ENCODE results near the gene KRT36. TPM values are rescaled to one million over a fixed set of nuclear protein-coding genes. Genes with fewer than 3 reads are reported as not detected.

KRT36 gene
- total RNA-seq, 1 experiment from 2014 or later, result not detected

DNA sequence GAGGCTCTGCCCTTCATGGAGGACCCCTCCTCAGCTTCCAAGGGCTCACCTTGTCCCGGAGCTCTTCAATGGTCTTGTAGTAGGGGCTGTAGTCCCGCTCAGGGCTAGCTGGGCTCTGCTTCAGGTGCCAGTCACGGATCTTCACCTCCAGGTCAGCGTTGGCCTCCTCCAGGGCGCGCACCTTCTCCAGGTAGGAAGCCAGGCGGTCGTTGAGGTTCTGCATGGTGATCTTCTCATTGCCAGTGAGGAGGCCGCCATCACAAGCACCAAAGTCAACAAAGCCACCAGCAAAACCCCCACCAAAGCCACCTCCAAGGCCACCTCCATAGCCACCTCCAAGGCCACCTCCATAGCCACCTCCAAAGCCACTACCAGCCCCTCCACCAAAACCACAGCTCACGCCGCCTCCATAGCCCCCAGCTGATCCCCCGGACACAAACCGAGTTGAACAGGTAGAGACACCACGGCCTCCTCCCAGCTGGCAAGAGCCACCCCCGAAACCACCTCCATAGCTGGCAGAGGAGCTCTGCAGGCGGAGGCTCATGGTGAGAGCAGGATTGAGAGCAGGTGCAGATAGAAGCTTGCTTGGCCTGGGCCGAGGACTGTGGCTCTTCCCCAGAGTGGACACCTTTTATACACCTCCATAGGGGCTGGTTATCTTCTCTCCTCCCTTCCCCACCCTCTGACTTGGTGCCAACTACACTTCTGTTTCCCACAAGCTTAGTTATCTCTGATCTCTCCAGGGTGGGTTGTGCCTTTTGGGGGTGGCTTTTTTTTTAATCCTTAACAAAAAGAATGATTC is 15.5 kb upstream of the KRT36 start, which contains the start of gene KRT13:
Gene KRT13, minus strand, starts transcription at position 606 of the 802 bp plus-strand sequence. Its CDS starts 62 bp downstream, at position 544.
- in situ Hi-C loops (cut with HindIII; ENCODE audit: low sequenced_read_pairs), result no loop called here
- no peak for DNase-seq (ENCODE audit: low spot score)

DNA sequence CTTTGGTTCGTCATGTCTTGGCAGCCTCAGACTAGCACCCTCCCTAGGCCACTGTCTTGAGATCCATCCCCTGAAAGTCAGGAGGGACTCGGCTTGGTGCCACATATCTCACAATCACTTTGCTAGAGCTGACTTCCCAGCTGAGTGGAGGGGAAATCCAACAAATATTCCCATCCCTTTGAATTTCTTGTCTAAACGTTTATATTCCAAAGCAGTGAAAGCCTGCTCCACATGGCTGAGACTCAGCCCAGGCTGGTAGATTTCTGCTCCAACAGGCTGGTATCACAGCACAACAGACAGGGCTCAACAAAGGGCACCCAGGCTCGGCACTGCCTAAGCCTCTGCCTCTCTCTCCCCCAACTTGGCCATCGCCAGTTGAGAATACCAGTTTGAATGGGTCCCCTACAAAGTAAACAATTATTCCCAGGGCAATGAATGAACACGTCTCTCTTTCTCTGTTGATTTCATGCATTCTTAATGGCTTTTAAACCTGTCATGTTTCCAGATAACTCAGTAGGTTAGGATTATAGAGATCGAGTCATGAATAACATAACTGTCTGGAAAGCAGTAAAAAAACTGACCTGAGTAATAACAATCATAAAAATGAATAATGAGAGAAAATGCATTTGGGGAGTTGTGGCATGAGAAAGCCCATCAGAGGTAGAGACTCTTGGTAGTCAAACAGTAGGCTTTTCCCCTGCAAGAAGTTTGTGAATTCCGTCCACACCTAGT is 14.7 kb upstream of the KRT36 start:
- in situ Hi-C loops (cut with HindIII; ENCODE audit: low sequenced_read_pairs), result no loop called here
- no peak for DNase-seq (ENCODE audit: low spot score)

DNA sequence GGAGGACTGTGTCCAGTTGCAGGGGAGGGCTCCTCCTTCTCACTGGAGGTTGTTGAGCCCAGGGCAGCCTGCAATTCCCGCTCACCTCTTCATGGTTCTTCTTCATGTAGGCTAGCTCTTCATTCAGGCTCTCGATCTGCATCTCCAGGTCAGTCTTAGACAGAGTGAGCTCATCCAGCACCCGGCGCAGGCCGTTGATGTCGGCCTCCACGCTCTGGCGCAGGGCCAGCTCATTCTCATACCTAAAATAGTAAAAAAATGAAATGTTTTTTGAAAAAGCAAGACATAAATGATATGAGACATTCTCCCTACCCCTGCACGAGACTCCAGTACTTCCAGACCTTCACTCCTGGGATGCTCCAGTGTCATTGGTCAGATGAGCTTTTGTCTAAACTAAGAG is 13.5 kb upstream of the KRT36 start:
- DNase-seq (ENCODE audit: low spot score), result no peak
- in situ Hi-C loops (cut with HindIII; ENCODE audit: low sequenced_read_pairs), result no loop called here

DNA sequence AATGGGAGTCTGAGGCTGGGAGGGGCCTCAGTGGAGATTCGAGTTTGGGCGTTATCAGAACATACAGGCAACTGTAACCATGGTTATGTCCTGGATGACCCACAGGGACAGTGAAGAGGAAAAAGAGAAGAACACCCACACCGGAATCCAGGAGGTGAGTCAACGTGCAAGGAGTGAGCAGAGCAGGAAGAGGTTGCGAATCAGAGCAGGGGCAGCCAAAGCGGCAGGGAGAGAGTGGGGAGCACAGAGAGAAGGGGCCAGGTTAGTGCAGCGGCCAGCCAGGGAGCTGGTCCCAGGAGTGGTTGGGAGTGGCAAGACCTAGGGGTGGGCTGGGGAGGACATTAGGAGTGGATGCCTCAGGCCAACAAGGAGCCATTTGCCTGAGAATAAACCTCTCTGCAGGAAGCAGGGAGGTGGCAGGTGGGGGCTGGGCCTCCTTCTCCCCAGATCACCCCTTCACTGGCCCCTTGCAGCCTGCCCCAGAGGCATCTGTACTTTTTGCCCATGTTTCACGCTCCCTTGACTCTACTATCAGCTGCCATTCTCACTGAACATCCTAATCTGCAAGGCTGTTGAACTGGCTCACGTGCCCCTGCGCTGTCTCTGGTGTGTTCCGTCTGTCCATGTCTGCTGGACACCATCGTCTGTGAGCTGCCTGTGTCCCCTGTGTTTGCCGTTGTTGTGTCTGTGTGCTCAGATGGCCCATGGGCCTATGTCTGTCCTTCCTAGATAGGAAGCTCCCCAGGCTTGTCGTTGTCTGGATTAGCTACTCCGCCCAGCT is 10.6 kb upstream of the KRT36 start:
- in situ Hi-C loops (cut with HindIII; ENCODE audit: low sequenced_read_pairs), result no loop called here
- no peak for DNase-seq (ENCODE audit: low spot score)

DNA sequence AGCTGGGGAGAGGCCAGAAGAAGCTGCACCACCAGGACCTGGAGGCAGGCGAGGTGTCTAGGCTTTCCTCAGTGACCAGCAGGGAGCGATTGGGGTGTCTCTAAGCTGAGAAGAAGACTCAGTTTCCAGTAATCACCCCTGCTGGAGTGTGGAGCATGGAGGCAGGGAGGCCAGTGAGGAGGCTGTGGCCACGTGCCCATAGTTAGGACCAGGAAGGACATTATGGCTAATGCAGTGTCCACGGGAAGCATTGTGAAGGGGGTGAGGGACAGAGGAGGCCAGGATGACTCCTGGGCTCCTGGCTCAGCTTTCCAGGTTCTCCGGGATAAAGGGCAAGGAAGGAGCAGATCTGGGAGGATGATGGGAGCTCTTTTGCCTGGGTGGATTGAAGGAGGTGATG is 10.0 kb upstream of the KRT36 start:
- in situ Hi-C loops (cut with HindIII; ENCODE audit: low sequenced_read_pairs), result no loop called here
- DNase-seq (ENCODE audit: low spot score), result no peak

DNA sequence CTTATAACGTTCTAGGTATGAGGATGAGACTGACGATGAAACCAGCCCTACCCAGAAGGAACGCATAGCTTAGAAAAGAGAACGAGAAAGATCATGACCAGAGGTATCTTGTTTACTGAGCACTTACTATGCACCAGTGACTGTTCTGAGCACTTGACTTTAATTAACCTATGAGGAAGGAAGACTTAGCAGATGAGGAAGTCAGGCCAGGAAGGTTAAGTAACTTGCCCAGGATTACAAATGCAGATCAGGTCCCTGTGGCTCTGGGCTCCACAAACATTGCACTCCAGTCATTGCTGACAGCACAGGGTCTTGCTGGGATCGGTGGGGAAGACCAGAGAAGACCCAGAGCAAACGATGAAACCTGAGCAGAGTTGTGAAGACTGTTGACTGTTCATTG is 8.6 kb upstream of the KRT36 start:
- no peak for DNase-seq (ENCODE audit: low spot score)
- in situ Hi-C loops (cut with HindIII; ENCODE audit: low sequenced_read_pairs), result no loop called here

DNA sequence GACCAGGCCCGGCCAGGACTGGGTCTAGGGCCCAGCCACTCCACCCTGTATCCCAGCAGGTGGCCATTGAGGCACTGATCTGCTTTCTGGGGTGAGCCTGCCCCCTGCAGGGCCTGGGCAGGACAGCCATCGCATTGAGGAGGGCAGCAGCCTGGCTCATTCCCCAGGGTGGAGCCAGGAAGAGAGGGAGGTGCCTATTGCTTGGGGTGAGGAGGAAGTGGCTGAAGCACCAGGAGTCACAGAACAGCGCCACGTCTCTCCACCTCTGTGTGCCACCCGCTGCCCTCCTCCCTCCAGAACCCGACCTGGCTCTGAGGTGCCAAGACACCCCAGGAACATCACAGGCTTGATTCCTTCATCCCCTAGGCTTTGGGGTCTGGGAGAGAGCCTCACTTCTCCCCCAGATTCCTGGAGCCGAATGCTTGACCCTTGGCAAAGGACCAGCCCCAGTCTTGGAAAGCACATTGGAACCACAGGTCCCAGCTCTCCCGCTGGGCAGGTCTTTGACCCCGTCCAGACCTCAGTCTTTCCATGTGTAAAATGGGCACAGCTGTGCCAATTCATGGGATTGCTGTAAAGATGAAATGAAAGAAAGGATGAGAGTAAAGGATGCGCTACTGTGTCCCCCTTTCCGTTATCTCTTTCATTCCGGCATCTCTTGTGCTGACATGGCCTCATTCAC is 7.2 kb upstream of the KRT36 start:
- in situ Hi-C loops (cut with HindIII; ENCODE audit: low sequenced_read_pairs), result no loop called here
- peak; percentile 22 for DNase-seq (ENCODE audit: low spot score)

DNA sequence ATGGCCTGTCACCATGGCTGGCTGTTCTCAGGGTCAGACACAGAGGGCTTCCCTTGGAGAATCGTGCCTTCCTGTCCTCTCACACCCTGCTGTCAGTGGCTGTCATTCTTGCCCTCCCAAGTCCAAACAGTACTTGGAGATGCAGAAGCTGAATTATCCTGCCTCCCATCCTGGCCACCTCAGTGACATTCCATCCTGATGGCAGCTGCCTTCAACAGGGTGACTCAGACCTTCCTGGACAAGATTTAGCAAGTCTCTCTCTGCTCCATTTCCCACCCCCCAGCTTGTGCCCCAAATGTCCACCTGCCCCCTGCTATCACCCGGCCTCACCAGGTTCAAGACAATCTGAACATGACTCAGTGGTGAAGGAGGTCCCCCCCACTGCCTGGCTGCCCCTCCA is 4.8 kb upstream of the KRT36 start:
- in situ Hi-C loops (cut with HindIII; ENCODE audit: low sequenced_read_pairs), result no loop called here
- no peak for DNase-seq (ENCODE audit: low spot score)

DNA sequence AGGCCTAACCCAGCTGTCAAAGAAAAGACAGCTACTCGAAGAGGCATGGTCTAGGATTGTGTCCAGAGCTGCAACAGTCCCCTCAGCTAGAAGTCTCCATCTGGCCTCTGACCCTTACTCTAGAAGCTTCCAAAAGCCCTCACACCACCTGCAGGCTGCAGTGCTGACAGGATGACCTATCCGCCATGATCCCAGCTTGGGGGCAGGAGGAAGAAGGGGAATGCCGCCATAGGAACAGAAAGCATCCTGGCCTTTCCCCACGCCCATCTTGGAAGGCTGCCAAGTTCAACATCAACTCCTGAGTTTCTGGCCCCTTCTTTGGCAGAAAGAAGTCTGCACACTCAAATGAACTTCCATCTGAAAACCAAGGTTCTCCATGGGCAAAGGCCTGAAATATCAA is 3.1 kb upstream of the KRT36 start:
- in situ Hi-C loops (cut with HindIII; ENCODE audit: low sequenced_read_pairs), result no loop called here
- no peak for DNase-seq (ENCODE audit: low spot score)

DNA sequence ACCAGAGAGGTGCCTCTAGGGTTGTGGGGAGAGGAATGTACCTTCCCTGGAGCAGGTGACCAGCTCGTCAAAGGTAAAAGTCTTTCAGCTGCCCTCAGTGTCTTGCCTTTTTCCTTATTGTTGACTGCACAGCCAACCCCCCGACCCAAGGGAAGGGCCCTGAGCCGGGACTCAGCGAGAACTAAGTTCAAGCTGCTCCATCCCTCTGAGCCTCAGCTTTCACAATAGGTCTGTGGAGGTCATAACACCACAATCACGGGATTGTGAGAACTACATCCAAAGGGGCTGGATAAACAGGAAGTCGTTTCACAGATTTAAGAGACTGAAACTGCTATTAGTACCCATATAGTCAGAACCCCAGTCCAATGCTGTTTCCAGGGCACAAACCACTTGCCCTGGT is 2.6 kb upstream of the KRT36 start:
- in situ Hi-C loops (cut with HindIII; ENCODE audit: low sequenced_read_pairs), result no loop called here
- DNase-seq (ENCODE audit: low spot score), result no peak

DNA sequence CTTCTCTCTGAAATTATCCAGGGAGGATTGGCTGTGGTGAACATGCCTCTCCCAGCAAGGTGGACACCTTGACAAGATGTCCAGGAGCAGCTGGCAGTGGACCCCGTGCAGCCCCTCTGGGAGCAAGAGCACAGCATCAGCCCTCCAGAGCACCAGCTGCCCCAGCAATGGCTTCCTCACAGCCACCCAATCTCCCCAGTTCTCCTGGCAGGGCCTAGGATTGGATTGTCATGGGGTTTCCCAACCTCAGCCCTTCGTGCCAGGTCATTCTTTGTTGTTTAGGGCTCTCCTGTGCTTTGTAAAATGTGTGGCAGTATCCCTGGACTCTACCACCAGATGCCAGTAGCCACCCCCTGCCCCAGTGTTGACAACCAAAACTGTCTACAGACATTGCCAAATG is 1.8 kb upstream of the KRT36 start:
- DNase-seq (ENCODE audit: low spot score), result no peak
- in situ Hi-C loops (cut with HindIII; ENCODE audit: low sequenced_read_pairs), result no loop called here

DNA sequence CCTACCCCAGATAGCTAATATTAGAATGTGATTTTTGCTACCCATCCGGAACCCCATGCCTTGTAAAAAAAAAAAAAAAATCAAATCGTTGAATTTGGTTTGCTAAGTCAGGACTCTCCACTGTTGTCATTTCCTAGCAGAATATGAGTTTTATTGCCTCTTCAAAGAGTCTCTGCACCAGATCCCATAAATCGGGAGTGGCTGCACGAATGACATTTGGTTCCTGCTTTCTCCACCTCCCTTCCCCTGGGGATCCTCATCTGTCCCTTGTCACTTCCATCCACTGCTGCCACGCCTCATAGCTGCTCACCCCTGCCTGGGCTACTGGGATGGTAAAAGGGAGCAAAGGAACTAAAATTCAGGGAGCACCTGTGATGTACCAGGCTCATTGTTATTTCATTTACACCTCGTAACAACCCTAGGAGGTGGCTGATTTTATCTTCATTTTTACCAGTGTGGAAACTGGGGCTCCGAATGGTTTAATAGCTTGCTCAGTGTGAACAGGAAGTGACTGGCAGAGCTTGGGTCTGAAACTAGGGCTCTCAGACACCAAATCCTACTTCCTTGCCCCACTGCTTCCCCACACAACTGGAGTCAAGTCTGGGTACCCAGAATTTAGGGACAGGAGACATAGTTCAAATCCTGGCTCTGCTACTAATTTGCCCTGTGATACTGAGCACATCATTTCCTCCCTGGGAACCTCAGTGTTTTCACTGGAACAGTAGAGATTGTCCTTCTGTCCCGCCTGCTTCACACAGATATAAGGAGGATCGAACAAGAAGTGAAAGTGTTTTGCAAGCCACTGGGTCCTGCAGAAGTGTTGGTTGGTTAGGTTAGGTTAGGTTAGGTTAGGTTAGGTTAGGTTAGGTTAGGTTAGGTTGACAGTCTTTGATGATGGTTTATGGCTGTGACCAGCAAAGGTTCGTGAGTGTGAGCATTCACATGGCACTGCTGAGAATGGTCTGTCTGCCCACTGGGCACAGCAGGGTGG is 585 bp upstream of the KRT36 start:
- in situ Hi-C loops (cut with HindIII; ENCODE audit: low sequenced_read_pairs), result no loop called here
- DNase-seq (ENCODE audit: low spot score), result no peak

DNA sequence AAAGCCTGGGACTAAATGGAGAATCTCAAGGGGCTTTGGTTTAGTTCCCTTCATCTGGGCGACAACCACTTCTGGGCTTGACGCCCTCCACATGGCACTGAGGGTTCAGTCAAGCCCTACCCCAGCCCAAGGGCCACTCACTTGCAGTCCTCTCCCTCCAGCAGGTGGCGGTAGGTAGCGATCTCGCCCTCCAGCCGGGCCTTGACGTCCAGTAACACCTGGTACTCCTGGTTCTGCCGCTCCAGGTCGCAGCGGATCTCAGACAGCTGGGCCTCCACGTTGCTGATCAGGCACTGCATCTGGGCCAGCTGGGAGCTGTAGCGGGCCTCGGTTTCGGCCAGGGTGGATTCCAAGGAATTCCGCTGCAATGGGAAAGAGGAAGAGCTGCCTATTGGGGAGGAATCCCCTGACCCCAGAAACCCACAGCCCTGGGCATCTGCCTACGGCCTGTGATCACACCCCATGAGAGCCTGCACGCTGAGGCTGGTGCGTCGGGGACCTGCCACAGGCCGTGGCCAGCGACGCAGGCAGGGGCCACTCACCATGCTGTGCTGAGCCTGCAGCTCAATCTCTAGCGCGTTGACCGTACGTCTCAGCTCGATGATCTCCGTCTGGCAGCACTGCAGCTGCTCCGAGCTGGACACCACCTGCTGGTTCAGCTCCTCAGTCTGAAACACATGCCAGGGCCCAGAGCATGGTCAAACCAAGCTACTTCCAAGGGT is 2.7 kb downstream of the KRT36 start:
- DNase-seq (ENCODE audit: low spot score), result no peak

DNA sequence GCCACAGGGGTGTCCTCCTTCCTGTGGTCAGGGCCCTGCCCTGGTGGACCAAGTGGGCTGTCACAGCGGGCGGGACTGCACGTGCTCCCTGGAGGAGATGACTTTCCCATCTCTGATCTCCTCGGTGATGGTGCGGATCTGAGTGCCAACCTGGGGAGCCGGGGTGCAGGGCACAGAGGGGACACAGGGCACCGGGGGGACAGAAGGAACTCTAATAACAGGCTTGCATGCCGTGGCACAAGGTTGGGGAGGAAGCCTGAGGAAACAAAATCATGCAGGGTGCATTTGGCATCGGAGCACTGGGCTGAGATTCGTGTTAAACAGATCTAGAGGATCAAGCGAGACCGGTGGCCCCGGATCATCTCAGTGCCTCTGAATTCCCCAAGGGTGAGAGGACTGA is 3.4 kb downstream of the KRT36 start:
- DNase-seq (ENCODE audit: low spot score), result no peak
- in situ Hi-C loops (cut with HindIII; ENCODE audit: low sequenced_read_pairs), result no loop called here

More for the DNA sequence above, 2.7 kb downstream of the KRT36 start:
- in situ Hi-C loops (cut with HindIII; ENCODE audit: low sequenced_read_pairs), result no loop called here

DNA sequence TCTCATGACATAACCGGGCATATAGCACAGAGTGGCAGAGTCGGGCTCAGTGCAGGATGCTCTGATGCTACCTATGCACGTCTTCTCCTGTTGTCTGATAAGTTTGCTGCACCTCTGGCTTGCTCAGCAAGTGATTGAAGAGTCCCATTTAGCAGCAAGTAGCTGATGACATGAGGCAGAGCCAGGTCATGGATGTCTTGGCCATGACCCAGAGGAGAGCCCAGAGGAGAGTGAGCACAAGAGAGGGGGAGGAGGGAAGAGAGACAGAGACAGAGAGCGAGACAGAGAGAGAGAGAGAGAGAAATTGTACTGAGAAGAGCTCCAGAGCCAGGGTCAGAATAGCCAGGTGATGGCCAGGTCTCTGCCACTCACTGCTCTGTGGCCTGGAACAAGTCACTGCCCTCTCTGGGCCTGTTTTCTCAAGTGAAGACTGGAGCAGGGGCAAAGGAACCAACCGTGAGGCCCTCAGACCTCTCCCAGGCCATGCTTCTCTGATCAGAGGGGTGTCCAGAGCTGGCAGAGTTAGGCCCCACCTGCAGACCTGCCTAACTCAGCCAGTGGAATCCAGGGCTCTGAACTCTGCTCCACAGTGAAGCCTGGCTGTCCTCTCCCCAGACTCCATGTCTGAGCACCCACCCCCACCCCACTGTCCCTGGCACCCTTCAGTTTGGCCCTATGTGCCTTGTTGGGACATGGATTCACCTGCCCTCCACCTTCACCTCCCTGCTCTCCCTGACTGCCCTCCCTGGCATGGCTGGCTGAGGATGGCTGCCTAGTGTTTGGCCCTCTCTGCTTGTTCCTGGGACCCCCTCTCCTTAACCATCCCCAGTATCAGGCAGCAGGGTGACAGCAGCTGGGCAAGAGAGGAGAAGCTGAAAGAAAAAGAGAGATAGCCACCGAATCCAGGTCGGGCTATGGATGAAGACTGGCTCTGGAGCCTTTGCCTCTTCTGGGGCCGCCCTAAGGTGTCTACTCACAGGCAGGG is 4.5 kb downstream of the KRT36 start:
- DNase-seq (ENCODE audit: low spot score), result no peak
- in situ Hi-C loops (cut with HindIII; ENCODE audit: low sequenced_read_pairs), result no loop called here

DNA sequence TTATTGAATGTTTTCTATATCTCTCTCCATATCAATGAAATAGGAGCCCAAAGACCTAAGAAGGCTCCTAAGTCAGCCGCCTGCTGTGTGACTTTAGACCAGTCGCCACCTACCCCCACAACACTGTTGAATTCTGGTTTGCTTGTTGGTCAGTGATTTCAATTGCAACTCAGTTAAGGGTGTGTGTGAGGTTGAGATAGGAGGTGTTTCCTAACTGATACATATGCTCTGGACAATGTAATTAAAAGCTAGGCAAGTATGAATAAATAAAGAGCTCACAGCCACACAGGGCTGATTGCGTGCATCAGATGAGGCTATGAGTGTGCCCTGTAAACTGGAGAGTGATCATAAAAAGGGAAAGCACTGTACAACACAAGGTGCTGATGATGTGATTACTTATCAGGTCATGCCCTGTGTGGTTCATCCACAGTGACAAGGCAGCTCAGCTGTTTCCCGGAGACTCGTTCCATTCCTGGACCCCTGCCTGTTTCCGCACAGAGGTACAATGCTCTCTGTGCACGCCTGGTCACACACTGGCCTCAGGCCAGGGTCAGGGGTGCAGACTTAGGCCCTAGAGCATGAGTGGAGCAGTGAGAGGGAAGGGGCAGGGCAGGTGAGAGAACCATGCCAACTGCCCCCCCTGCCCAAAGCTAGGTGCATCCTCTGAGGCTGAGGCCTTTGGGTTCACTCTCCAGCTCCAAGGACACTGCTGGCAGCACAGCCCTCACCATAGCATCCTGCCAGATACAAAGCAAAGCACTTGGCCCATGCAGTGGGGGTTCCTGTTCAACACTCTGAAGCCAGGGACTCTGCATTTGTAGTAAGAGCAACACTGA is 5.5 kb downstream of the KRT36 start:
- in situ Hi-C loops (cut with HindIII; ENCODE audit: low sequenced_read_pairs), result no loop called here
- no peak for DNase-seq (ENCODE audit: low spot score)

Data from G401 (cell line).